HT1080 (cell line): ENCODE measurements around the gene MAP2K3. TPM values are rescaled to one million over a fixed set of nuclear protein-coding genes. Genes with fewer than 3 reads are reported as not detected.

ENCODE experiments used
- total RNA-seq: library from RNA; depleted of rRNA; stranded (reverse); fragments of >200 nt; shearing (Covaris generic); gene quantifications from 2 replicates; pipeline ENCODE4 v1.2.3, GENCODE V29; 2014; rRNA removed

MAP2K3 gene
- total RNA-seq, 1 experiment from 2014 or later: 23.4 TPM

Other genes starting within 250 kb of the MAP2K3 start
- gene USP22, start 241.7 kb upstream of the MAP2K3 start, total RNA-seq: 174 and 218 TPM in 2 replicates
- 8.1 and 11.2 TPM in 2 replicates for gene DHRS7B, start 157.7 kb upstream of the MAP2K3 start, total RNA-seq
- 38.3 and 52.3 TPM in 2 replicates for gene TMEM11, start 70.5 kb upstream of the MAP2K3 start, total RNA-seq
- gene NATD1, start 31.3 kb upstream of the MAP2K3 start, total RNA-seq: 0.47 and 0.88 TPM in 2 replicates
- gene KCNJ12, start 91.6 kb downstream of the MAP2K3 start, total RNA-seq: 0.10 and 0.21 TPM in 2 replicates